ENCODE data around the gene NKAIN2.
"Not testable (repeated sequence)": the region's sequence is repeated elsewhere in the genome, so short reads cannot be mapped to it uniquely, and the experiment has no call there.

The NKAIN2 gene

GRCh38 chr6:124237911-124238310, 434.2 kb downstream of the NKAIN2 start:
- no peak for DNase-seq

- DNase-seq = not testable (repeated sequence)
Measured at GRCh38 chr6:124238408-124238807, 434.7 kb downstream of the NKAIN2 start.

GRCh38 chr6:124254941-124255685, 451.4 kb downstream of the NKAIN2 start:
- DNase-seq = no peak

- DNase-seq = no peak
Measured at GRCh38 chr6:124260337-124260736, 456.7 kb downstream of the NKAIN2 start.

- no peak for DNase-seq
Measured at GRCh38 chr6:124269733-124270132, 466.1 kb downstream of the NKAIN2 start.

- DNase-seq = no peak
Measured at GRCh38 chr6:124273701-124274100, 470.0 kb downstream of the NKAIN2 start.

- no peak for DNase-seq
Measured at GRCh38 chr6:124282541-124282940, 478.9 kb downstream of the NKAIN2 start.

GRCh38 chr6:124283486-124283885, 479.8 kb downstream of the NKAIN2 start:
- DNase-seq = no peak

- DNase-seq = no peak
Measured at GRCh38 chr6:124285146-124285545, 481.5 kb downstream of the NKAIN2 start.

GRCh38 chr6:124294574-124295200, 491.0 kb downstream of the NKAIN2 start:
- DNase-seq = no peak

GRCh38 chr6:124297507-124297906, 493.8 kb downstream of the NKAIN2 start:
- no peak for DNase-seq

- no peak for DNase-seq
Measured at GRCh38 chr6:124298730-124299129, 495.1 kb downstream of the NKAIN2 start.

GRCh38 chr6:124300907-124301306, 497.2 kb downstream of the NKAIN2 start:
- not testable (repeated sequence) for DNase-seq

GRCh38 chr6:124303971-124304370, 500.3 kb downstream of the NKAIN2 start:
- DNase-seq = no peak

GRCh38 chr6:124310139-124310538, 506.5 kb downstream of the NKAIN2 start:
- no peak for DNase-seq

- no peak for DNase-seq
Measured at GRCh38 chr6:124319410-124319809, 515.7 kb downstream of the NKAIN2 start.

GRCh38 chr6:124324237-124324636, 520.6 kb downstream of the NKAIN2 start:
- DNase-seq = no peak

- no peak for DNase-seq
Measured at GRCh38 chr6:124330197-124330596, 526.5 kb downstream of the NKAIN2 start.

- no peak for DNase-seq
Measured at GRCh38 chr6:124334359-124334758, 530.7 kb downstream of the NKAIN2 start.

GRCh38 chr6:124339610-124340334, 536.1 kb downstream of the NKAIN2 start:
- DNase-seq = no peak

GRCh38 chr6:124348339-124348738, 544.7 kb downstream of the NKAIN2 start:
- DNase-seq = not testable (repeated sequence)

- no peak for DNase-seq
Measured at GRCh38 chr6:124355146-124355545, 551.5 kb downstream of the NKAIN2 start.

- no peak for DNase-seq
Measured at GRCh38 chr6:124356276-124356810, 552.7 kb downstream of the NKAIN2 start.

GRCh38 chr6:124356811-124357210, 553.1 kb downstream of the NKAIN2 start:
- no peak for DNase-seq
